Astrocyte of the spinal cord (primary cell): Measurements from ENCODE around the gene CDC14A.

Source experiments
- DNase-seq: peaks from one replicate; pipeline ENCODE4 v3.0.0; 2011; ENCODE audit warnings: low read depth, low spot score
- H3K4me3 ChIP-seq: 2 replicates; pipeline ENCODE4 v1.5.1; 2011; ENCODE audit warnings: low read depth, mild to moderate bottlenecking, low read length, moderate library complexity
- in situ Hi-C: cut with HindIII; loops from 2 replicates; pipeline ENCODE4 v1.10.0; 2017; ENCODE audit warnings: low sequenced_read_pairs
- TF ChIP-seq, protein P1 (sequence below): IDR thresholded peaks from 2 replicates; pipeline ENCODE4 v1.5.1; 2012; ENCODE audit warnings: low read depth, mild to moderate bottlenecking, low read length, inconsistent platforms

CDC14A gene

DNA sequence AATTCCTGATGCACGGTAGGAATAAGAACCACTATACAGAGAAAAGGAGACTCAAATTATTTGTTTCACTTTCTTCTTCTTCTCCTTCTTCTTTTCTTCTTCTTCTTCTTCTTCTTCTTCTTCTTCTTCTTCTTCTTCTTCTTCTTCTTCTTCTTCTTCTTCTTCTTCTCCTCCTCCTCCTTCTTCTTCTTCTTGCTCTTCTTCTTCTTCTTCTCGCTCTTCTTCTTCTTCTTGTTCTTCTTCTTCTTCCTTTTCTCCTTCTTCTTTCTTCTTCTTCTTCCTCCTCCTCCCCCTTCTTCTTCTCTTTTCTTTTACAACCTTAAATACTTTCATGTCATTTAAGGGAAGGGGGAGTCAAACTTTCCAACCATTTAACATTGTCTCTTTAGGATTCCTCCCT, 174.6 kb downstream of the CDC14A start:
- in situ Hi-C loops, result no loop called here
- TF ChIP-seq, protein P1, sequence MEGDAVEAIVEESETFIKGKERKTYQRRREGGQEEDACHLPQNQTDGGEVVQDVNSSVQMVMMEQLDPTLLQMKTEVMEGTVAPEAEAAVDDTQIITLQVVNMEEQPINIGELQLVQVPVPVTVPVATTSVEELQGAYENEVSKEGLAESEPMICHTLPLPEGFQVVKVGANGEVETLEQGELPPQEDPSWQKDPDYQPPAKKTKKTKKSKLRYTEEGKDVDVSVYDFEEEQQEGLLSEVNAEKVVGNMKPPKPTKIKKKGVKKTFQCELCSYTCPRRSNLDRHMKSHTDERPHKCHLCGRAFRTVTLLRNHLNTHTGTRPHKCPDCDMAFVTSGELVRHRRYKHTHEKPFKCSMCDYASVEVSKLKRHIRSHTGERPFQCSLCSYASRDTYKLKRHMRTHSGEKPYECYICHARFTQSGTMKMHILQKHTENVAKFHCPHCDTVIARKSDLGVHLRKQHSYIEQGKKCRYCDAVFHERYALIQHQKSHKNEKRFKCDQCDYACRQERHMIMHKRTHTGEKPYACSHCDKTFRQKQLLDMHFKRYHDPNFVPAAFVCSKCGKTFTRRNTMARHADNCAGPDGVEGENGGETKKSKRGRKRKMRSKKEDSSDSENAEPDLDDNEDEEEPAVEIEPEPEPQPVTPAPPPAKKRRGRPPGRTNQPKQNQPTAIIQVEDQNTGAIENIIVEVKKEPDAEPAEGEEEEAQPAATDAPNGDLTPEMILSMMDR, result no peak

DNA sequence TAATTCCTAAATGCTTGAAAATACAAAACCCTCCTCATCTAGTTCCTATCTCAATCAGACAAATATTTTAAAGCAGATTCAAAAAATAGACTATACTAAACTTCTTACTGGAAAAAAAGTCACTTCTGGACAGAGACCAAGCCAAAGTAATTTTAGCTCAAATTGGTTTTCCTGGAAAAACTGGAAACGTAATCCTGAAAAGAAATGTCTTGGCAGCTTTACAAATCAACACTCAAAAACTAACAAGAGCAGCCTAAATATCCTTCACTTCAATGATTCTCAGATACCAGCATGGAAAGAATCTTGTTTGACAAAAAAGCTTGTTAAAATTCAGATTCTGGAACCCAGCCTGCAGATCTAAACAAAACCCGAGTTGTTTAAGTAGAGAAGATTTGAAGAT, 176.6 kb downstream of the CDC14A start:
- H3K4me3 ChIP-seq, result no peak overlapping the region
- DNase-seq, result peak; percentile 80
- TF ChIP-seq, protein P1, result no peak
- in situ Hi-C loops, result no loop called here

More for the DNA sequence above, 174.6 kb downstream of the CDC14A start:
- DNase-seq, result no peak
- no peak overlapping the region for H3K4me3 ChIP-seq

DNA sequence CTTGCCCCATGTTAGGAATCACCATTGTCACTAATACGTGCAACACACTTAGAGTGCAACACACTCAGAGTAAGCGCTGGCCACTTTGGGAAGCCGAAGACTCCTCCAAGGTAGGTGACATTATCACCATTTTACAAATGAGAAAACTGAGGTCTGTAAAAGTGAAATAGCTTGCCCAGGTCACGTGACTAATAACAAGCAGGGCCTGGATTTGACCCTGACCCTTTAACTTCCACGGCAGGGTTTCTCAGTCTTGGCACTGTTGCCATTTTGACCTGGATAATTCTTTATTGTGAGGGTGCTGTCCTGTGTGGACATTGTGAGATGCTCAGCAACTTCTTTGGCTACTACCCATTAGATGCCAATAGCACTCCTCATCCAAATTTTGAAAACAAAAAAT, 177.8 kb downstream of the CDC14A start:
- TF ChIP-seq, protein P1, result no peak
- no peak overlapping the region for H3K4me3 ChIP-seq
- no peak for DNase-seq

DNA sequence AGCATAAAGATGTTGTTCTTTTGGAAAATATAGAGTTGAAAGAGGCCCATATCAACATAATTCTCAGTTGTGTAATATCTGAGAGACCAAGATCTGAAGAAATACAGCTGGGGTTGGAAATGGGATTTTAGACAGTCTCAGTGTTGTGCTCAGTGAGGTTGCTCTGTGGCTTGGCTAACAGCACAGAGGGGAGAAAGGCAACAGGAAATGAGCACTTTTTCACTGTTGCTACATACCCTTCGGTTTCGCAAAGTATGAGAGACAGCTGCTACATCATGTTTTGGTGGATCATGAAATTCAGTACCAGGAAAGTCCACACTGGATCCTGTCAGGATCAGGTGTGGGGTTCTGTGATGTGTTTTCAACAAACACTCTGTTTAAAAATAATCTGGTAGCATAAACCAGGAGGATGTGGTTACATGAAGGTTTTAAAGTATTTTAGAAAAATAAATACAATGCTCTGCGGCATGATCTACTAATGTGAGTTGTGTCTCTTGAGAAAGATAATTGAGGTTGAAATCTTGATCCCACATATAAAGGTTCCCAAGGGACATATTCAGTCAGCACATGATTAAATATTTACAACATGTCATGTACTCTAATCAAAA, 178.7 kb downstream of the CDC14A start:
- DNase-seq, result peak; percentile 62
- TF ChIP-seq, protein P1, result no peak
- in situ Hi-C loops, result no loop called here
- no peak overlapping the region for H3K4me3 ChIP-seq

More for the DNA sequence above, 177.8 kb downstream of the CDC14A start:
- in situ Hi-C loops, result no loop called here

DNA sequence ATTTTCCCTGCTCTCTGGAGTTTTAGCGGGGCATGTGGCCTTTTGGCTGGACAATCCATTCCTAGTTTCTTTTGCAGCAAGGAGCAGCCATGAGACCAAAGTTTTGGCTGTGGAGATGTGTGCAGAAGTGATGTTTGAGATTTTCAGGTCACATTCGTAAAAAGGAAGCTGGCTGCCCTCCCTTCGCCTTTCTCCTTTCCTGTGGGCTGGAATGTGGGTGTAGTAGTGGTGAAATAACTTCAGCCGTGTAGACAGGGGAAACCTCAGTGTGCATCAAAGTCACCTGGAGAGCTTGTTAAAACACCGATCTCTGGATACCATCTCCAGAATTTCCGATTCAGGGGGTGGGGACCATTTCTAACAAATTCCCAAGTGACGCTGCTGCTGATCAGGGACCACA, 180.3 kb downstream of the CDC14A start:
- in situ Hi-C loops, result no loop called here
- no peak overlapping the region for H3K4me3 ChIP-seq
- DNase-seq, result no peak
- TF ChIP-seq, protein P1, result no peak

DNA sequence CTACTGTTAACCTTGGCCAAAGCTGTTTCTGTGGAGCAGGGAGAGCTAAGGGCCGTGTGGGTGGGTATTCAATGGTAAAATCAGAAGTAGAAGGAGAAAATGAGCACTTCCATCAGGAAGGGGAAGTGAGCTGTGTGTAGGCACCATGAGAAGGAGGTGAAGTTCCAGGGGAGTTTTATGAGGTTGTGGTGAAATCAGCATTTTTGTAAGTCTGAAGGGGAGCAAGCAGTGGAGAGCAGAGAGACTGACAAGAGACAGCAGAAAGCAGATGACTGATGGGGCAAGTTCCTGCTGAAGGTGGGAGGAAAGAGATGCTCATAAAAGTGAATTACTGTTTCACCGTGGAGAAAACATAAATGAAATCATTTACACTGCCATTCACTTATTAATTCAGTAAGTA, 183.0 kb downstream of the CDC14A start:
- DNase-seq, result no peak
- H3K4me3 ChIP-seq, result no peak overlapping the region
- in situ Hi-C loops, result no loop called here
- TF ChIP-seq, protein P1, result no peak

DNA sequence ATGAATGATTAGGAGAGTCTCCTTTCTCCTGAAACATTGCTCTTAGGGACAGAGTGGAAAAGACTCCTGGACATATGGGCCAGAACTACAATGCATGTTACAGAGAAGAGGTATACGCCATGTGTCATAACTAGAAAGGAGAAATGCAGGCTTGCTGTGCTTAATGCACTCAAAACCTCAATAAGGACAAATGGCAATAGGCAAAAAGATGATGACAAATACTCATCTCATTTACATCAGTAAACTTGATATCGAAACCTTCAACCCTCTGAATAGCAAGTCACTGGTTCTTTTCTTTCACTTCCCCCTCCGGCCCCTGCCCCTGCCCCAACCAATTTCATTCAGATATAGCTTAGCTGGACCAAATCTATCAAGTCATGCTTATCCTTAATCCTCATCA, 183.7 kb downstream of the CDC14A start:
- no peak for DNase-seq
- TF ChIP-seq, protein P1, result no peak
- H3K4me3 ChIP-seq, result no peak overlapping the region
- in situ Hi-C loops, result no loop called here
